ENCODE measurements around the gene SLIT3.

DNA sequence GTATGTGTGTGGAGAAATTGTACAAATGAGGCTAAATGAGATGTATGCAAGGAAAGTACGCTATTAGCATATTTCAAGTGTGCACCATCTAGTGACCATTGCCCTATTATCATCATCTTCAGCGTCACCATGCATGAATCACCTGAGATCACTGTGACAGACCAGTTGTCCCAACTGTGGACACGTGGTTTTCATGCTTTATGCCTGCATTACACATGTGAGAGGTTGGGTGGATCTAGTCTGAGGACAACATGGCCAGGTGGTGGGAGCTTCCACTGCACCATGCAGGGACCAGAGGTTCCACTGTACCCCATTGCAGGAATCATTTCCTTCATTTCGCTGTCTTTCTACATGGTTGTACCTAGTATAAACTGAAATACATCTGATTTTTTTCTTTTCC lies 329.8 kb downstream of the SLIT3 start:
- TF ChIP-seq EZH2phosphoT487 (IDR thresholded peaks at IDR 0.05; ENCODE audit: low read depth) = no peak
- TF ChIP-seq CTCF (IDR thresholded peaks at IDR 0.05; ENCODE audit: low read depth, low read length) = no peak
